ENCODE measurements around the gene KIRREL1. TPM values are rescaled to one million over a fixed set of nuclear protein-coding genes. Genes with fewer than 3 reads are reported as not detected.

KIRREL1 gene
- total RNA-seq = 10 to 100 TPM; 37.4 to 77.1 (median 54.6) TPM

DNA sequence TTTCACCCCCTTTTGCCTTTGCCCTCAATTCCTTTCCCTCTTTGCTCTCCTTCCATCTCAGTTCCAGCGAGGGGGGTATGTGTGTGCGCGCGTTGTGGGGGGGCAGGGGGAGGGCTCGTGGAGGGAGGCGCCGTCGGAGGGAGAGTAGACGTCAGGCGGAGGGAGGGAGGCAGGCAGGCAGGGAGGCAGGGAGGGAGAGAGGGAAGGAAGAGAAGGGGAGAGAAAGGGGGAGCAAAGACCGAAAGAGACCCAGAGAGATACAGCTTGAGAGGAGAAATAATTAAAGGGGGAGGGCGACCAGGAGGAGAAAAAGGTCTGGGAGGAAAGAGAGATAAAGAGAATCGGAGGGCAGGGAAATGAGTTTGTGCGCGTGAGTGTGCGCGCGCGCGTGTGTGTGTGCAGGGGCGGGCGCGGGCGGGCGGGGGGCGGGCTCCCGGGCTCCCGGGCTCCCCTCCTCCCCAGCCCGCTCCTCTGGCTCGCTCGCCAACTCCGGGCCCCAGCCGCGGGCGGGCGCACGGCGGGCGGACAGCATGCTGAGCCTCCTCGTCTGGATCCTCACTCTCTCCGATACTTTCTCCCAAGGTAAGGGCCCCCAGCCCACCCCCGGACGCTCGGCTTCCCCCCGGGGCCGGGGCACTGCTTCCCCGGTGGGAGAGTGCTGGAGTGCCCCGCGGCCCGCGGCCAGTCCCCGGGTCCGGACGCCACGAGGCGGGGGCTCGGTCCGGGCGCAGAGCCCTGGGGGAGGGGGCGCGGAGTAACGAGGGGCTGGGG lies at the start of gene KIRREL1:
TSS of gene KIRREL1 (plus strand) at position 499 of the 771 bp plus-strand sequence. CDS start at position 531, 32 bp downstream.
- H3K4me3 ChIP-seq = peak within 1 kb of the TSS; percentile 69 to 98 (median 89)
- DNase-seq (ENCODE audit: extremely low spot score) = no peak
- WGBS = under 1% methylated on average over 25 of the region's 62 CpGs
- intact Hi-C loops (cut with DNase I) = loop anchor here (2.0 to 5.0 kb wide), 2 partner anchors 93 to 129 kb away; no protein-coding TSS in a partner anchor
- no peaks in the 10 kb centered on the region for H3K36me3 ChIP-seq
- peaks cover 0 to 3% (median 0%) of the 10 kb centered on the region in 4 donors for H3K27me3 ChIP-seq
- peaks cover 28 to 61% (median 58%) of the 10 kb centered on the region in 4 donors for H3K4me1 ChIP-seq
- H3K27ac ChIP-seq (replicated peaks in 1 of 4) = peak within 1 kb of the TSS; percentile 85 to 95 (median 94)
- peak; percentile 59 to 80 for TF ChIP-seq POLR2AphosphoS5 (IDR thresholded peaks at IDR 0.05)
- TF ChIP-seq, protein P1, sequence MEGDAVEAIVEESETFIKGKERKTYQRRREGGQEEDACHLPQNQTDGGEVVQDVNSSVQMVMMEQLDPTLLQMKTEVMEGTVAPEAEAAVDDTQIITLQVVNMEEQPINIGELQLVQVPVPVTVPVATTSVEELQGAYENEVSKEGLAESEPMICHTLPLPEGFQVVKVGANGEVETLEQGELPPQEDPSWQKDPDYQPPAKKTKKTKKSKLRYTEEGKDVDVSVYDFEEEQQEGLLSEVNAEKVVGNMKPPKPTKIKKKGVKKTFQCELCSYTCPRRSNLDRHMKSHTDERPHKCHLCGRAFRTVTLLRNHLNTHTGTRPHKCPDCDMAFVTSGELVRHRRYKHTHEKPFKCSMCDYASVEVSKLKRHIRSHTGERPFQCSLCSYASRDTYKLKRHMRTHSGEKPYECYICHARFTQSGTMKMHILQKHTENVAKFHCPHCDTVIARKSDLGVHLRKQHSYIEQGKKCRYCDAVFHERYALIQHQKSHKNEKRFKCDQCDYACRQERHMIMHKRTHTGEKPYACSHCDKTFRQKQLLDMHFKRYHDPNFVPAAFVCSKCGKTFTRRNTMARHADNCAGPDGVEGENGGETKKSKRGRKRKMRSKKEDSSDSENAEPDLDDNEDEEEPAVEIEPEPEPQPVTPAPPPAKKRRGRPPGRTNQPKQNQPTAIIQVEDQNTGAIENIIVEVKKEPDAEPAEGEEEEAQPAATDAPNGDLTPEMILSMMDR (IDR thresholded peaks at IDR 0.05) = no peak
- no peaks in the 10 kb centered on the region for H3K9me3 ChIP-seq

DNA sequence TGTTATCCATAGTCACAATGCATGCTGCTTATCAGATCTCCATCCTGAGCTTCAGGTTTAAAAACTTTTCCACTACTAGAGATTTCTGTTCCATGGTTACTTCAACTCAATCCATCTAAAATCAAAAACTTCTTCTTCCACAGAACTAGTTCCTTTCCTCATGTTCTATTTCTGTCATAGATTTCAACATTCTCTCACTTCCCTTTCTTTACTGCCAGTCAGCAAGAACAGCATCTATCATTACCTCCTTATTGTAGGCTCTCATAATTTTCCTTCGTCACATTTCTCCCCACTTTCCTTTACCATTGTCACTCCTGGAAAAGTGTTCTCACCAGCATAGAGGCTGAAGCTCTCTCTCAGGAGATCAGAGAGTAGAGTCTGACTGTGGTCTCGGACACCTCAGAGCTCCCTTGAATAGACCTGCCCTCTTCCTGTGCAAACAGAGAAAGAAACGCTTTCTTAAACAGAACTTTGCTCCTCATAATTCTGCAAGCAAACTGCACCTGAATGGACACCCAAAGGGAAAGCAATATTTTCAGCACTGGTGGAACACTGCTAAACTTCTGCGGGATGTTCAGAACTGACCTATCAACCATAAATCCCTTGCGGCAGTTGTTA lies 48.7 kb upstream of the KIRREL1 start:
- no peak for DNase-seq (ENCODE audit: extremely low spot score)
- Histone ChIP-seq H3K9me3 (no peaks in the 10 kb centered on the region), H3K36me3 (no peaks in the 10 kb centered on the region), H3K4me1 (no peaks in the 10 kb centered on the region), H3K27me3 (peaks cover 0 to 9% (median 0%) of the 10 kb centered on the region in 4 donors), H3K4me3 (no peak overlapping the region), H3K27ac (replicated peaks in 1 of 4) (no peak overlapping the region)
- TF ChIP-seq POLR2AphosphoS5 (IDR thresholded peaks at IDR 0.05) = no peak
- TF ChIP-seq, protein P1 (IDR thresholded peaks at IDR 0.05) = no peak
- no peak for TF ChIP-seq EP300 (IDR thresholded peaks at IDR 0.05)
- TF ChIP-seq POLR2A (IDR thresholded peaks at IDR 0.05; ENCODE audit: low read depth) = no peak
- intact Hi-C loops (cut with DNase I) = no loop called here
- 69% methylated on average over 5 of the region's 5 CpGs for WGBS

DNA sequence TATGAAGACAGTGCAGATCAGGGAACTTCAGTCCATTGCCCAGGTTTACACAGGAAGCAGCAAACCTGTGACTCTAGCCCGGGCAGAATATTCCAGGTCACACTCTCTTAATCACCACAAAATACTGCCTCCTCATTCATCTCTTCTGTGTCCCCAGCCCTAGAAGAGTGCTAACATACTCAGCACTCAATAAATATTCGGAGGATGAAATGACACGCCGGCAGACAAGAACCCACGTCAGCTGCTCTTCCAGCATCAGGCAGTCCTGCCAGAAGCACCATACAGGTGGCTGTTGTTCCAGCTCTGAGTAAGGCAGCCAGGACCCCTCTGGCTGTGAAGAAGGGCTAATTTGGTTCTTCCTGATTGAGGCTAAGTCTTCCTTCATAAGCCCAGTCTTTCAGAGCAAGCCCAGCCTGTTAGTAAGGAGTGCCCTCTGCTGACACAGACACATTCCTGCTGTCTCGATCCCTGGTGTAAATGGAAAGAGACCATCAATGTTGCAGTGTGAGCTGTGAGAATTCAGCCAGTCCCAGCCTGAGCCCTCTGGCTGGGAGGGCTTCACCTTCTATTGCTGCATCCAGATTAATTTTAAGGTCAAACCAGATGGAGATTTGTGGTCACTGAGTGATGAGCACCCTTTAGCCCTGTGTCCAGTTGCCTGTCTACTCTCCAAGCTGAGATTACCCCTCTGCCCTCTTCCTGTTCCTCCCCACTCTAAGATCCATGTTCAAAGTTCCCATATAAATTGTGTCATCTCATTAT lies 45.0 kb upstream of the KIRREL1 start:
- Histone ChIP-seq H3K4me1 (no peaks in the 10 kb centered on the region), H3K27me3 (peaks cover 0 to 23% (median 0%) of the 10 kb centered on the region in 4 donors), H3K27ac (replicated peaks in 1 of 4) (no peak overlapping the region), H3K9me3 (no peaks in the 10 kb centered on the region), H3K4me3 (no peak overlapping the region), H3K36me3 (no peaks in the 10 kb centered on the region)
- DNase-seq (ENCODE audit: extremely low spot score) = no peak
- no peak for TF ChIP-seq POLR2AphosphoS5 (IDR thresholded peaks at IDR 0.05)
- TF ChIP-seq, protein P1 (IDR thresholded peaks at IDR 0.05) = peak in 1 of 3 experiments; percentile 7
- 81% methylated on average over 4 of the region's 6 CpGs for WGBS
- intact Hi-C loops (cut with DNase I) = no loop called here

DNA sequence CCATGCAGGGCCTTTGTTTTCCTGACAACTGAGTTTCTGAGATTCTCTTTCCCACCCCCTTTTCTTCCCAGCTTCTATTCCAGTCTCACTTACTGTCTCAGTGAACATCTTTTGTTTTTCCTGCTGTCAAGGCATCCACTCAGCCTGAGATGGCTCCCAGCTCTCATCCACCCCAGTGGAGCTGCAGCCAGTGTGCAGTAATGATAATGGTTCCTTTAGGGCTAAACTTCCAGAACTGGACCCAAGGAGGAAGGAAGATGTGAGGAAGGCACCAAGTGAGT lies 44.4 kb upstream of the KIRREL1 start:
- no peak for DNase-seq (ENCODE audit: extremely low spot score)
- Histone ChIP-seq H3K27me3 (peaks cover 0 to 23% (median 0%) of the 10 kb centered on the region in 4 donors), H3K27ac (replicated peaks in 1 of 4) (no peak overlapping the region), H3K36me3 (no peaks in the 10 kb centered on the region), H3K4me1 (no peaks in the 10 kb centered on the region), H3K4me3 (no peak overlapping the region), H3K9me3 (no peaks in the 10 kb centered on the region)
- TF ChIP-seq POLR2A (IDR thresholded peaks at IDR 0.05; ENCODE audit: low read depth) = no peak
- no peak for TF ChIP-seq EP300 (IDR thresholded peaks at IDR 0.05)
- TF ChIP-seq, protein P1 (IDR thresholded peaks at IDR 0.05) = no peak
- intact Hi-C loops (cut with DNase I) = no loop called here

Measured in esophagus muscularis mucosa (tissue), 4 donors.